Glomerular visceral epithelial cell (primary cell): Measurements from ENCODE around the gene PLXNA2.
A peak's percentile ranks its signal among the peaks of the same experiment; 100 is the strongest.

Experiments used
- DNase-seq: peaks from one replicate; pipeline ENCODE4 v3.0.0-alpha.2; 2016; ENCODE audit errors: extremely low spot score

PLXNA2 gene

GRCh38 chr1:208117409-208117808 is 126.8 kb downstream of the PLXNA2 start:
- no peak for DNase-seq

GRCh38 chr1:208115924-208116640 is 128.1 kb downstream of the PLXNA2 start:
- no peak for DNase-seq

DNA sequence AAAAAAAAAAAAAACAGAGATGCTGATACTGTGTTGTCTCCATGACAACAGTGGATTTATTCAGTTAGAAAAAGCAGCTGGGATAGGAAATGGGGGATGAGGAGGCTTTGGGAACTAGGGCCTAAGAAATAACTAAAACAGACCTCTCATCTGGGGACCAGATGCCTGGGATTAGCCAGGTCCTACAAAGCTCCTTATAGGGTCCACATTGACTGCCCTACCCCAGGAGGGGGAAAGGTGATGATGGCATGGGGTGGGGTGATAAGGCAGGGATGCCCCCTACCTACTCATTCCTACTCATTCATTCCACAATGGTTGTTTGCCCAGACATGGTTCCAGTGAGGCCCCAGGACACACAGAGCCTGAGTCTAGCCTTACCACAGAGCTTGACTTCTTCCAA is 131.2 kb downstream of the PLXNA2 start:
- DNase-seq, result no peak

DNA sequence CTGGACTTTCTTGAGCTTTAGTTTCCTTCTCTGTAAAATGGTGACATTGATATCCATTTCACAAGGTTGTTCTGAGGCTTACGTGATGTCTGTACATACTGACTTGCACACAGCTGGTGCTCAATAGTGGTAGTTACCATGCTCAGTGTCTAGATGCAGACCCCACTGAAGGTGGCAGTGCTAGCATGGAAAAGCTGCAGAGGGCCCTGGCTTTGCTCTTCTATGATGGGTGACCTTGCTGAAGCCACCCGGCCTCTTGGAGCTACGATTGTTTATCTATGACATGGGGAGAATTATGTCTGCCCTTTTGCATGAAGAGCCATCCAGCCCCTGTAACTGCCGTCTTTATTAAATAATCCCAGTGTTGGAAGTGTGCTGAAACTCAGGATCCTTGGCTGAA is 131.8 kb downstream of the PLXNA2 start:
- DNase-seq, result no peak

DNA sequence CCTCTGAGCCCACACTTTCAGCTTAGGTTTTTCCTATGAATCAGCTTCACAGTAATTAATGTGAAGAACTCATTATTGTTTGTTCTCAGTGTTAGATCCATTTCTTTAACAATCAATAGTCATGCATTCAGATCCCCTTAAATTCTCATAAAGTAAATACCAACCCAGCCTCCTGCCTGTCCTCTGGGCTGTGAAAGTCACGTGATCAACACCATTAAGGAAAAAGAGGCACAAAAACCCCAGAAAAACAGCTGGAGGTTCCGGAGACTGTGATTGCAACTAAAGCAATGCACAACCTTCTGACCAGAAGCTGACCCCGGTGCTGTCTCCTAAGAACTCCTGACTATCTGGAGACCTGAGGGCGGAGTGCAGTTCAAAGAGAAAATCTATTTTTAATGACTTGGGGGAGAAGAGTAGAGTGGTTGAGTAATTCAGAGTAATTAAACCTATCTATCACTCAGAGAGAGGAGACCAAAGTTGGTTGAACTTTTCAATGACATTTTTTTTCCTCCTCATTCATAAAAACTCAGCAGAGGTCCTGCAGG is 132.5 kb downstream of the PLXNA2 start:
- no peak for DNase-seq

DNA sequence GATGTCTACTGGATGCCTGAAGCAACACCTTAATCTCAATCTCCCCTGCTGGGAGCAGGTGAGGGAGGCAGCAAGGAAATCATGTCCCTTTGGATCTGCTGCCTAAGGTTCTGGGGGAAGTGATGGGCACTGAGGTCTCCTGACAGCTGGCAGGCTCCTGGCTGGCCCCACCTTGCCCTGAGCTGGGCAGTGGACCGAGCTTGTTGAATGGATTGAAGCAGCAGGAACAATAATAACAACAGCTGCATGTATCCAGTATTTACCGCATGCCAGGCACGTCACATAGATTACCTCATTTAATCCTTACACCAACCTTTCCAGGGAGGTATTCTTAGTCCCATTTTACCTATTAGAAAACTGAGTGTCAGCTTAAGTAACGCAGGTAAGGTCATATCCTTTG is 133.9 kb downstream of the PLXNA2 start:
- DNase-seq, result no peak

DNA sequence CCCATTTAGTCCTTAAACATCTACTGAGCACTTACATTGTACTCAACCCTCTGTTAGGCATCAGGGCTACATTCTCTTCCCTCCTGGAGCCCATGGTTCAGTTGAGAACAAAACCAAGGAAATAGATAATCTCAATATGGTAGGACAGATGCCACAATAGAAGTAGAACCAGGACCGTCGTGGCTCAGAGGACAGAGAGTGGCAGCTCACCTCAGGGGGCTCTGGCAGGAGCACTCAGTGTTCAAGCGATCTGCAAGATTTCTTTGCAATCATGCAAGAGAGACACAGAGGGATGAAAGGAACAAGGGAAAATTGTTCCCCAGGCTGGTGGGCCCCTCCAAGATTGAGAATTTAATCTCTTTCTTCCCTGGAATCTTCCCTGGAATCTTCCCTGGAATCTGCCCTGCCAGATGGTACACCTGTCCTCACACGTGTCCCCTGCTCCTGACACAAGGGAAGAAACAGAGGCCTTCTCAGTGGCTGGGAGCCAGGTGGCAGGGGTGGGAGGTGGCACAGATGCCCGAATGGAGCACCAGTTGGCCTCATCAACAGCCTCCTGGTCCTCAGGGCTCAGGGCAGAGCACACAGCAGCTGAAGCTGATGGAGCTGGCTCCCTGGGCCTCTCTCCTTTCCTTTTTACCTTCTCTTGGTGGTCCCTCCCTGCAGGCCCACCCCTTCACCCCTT is 135.4 kb downstream of the PLXNA2 start:
- DNase-seq, result no peak

DNA sequence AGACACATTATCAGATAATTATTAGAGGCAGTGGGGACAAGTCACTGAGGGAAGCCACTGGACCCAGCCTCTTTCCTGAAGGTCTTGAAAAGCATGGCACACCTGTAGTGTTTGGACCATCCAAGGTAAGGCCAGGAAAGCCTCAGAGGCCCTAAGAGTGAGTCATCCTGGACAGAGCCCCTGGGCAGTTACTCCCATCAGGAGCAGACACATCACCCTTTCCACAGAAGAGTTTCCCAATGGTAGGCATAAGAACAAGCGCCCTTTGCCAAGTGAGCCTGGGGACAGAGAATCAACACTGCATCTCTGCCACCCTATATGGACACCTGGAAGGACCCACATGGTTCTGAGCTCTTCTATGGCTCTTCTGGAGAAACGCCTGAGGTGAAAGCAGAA is 136.0 kb downstream of the PLXNA2 start:
- no peak for DNase-seq

- peak; percentile 82 for DNase-seq
These were observed 136.6 kb downstream of the PLXNA2 start for GRCh38 chr1:208107425-208108212.

DNA sequence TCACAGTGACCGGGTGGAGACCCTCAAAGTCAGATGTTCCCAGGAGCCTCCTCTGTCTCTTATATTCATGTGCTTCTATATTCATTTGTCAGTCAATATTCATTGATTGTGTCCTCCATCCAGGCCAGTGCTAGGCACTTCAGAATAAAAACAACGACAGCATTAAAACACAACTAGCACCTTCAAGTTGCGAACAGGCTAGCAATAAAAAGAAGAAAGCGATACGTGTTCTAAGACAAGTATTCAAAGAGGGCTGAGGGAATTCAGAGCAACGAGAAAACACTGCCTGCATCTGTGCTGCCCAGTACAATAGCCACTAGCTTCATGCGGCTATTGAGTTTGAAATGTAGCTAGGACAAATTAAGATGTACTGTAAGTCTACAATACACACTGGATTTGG is 138.0 kb downstream of the PLXNA2 start:
- DNase-seq, result no peak

GRCh38 chr1:208105756-208106155 is 138.4 kb downstream of the PLXNA2 start:
- no peak for DNase-seq

DNA sequence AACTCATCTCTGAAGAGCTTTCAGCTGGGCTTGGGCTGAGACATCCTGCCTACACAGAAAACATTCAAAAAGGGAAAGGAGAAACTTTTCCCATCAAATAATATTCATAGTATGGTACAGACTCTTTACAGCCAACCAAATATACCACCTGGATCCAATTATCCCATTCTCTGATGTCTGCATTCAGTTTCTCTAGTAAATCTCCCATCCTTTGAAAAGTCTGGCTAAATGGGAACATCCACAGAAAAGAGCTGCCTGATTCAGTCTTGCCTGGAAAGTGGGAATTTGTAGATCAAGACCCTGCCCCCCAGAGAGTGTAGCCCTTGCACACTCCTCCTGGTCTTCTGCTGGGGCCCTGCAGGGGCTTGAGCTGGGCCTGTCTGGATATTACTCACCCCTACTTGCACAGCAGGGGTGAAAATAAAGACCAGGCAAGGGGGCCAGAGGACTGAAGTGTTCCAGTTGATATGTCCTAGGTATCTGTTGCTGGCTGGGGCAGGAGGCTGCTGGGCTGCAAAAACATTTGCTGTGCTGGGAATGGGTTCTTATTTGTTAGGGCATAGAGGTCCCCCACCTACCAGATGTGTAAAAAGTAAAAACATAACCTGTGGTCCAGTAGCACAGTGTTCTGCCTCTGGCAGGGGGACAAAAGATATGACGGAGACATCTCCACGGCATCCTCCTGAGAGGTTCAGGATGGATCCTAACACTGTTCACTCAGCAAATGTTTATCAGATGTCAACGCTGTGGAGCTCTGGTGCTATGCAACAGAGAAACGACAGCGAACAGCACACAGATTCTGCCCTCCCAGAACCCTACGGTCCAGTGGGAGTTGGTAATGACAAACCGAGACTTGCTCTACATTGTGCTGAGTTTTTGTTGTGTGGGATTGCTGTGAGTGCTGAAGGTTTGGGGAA is 140.3 kb downstream of the PLXNA2 start:
- DNase-seq, result no peak

DNA sequence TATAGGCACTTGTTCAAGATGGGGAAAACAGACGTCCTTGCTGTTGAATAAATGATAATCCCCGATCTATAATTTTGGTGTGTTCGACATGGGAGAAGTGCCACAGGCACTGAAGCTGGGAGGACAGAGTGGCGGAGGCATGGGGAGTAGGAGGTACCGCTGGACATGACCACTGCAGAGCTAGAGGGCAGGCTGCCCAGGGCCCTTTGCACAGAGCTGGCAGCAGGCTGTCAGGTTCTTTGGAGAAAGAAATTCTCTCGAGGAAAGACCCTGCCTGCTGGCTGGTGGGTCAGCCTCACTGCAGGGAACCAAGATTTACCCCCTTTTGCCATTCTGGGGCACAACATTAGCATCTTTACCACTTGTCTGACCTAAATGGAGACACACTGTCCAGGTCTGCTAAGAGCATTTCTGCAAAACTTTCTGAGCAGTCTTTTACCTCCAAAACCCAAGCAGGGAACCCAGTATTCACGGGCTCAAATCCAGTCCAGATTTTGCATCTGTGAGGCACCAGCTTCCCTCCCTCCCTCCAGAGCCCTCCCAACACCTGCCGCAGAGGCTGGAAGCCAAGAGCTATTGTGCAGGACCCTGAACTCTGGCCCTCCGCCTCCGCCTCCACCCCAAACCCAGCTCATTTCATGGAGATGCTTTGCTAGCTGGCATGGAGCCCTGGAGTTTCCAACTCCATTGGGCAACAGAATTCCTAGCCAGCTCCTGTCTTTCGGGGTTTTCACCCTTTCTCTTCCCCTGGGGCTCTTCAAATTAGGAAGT is 142.3 kb downstream of the PLXNA2 start:
- no peak for DNase-seq

DNA sequence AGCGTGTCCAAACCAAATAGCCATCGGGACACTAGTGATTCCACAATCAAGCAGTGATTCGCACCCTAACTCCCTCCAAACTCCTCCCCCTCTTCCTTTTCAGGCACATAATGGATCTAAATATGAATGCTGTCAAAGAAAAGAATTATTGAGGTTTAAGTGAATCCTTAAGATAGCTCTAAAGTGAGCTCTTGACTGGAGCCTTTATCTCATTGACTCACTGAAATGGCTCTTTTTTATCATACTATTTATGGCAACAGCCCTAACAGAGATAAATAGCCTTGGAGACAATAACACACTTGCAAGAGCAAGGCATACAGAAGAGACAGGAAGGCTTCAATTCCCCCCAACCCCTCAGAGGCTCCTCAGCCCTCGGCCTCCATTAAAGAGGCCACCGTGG is 143.3 kb downstream of the PLXNA2 start:
- DNase-seq, result no peak

- DNase-seq, result no peak
These were observed 144.1 kb downstream of the PLXNA2 start for GRCh38 chr1:208100106-208100505.

GRCh38 chr1:208098773-208099172 is 145.4 kb downstream of the PLXNA2 start:
- no peak for DNase-seq

DNA sequence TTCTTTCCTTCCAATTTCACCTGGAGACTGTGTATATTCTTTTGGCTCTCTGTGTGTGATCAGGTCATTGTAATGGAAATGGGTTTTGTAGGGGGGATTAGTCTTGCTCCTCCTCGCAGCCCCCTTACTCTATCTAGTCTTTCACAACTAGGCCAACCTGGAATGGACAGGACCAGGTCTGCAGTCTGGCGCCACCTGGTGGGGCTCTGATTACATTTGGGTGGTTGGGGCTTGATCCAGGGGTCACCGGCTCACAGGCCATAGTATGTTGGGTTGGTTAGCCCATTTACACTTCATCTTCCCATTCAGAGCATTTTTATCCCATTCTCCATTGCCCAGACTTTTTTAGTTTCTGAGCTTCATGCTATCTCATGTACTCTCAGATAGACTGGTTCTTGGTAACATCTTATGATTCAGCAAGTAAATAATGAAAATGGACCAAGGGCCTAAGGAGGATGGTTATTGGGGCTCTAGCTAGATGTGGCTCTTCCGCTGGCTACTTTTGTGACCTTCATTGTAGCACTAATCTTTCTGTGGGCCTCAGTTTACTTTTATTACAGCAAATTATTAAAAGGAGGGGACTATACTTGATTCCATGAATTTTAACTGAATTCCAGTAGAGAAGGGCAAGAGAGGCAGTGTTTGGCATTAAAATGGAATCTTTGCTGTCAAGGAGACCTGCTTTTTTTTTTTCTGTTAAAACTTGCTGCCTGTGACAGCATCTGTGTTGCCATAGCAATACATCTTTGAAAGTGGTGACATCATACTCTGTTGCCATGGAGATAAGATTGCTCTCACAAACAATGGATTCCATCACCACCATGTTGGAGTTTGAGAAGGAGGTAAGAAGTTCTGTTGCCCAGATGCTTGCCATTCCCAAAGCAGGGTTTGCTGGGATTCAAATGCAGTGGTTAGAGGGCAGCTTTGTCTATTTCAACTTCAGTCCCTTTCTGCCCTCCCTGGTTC is 150.1 kb downstream of the PLXNA2 start:
- DNase-seq, result peak; percentile 50

DNA sequence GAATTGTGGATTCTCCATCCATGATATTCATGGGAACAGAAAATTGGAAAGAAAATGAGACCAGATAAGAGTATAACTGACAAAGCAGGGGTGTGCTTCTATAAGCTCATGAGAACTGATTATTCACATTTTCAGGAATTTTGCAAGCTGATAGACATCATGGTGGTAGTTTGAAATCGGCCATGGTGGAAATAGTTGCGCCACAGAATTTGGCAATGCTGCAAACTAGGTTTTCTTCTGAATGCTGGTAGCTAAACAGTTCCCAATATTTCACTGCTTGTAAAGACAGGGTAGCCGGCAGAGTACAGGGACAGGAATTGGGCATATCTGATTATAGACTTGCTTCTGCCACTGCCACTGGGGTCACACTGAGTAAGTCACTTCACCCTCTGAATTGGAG is 151.1 kb downstream of the PLXNA2 start:
- no peak for DNase-seq
